GM23338 (cell line): ENCODE measurements around the gene ZBTB7C. TPM values are rescaled to one million over a fixed set of nuclear protein-coding genes. Genes with fewer than 3 reads are reported as not detected.

ENCODE experiments used
- ATAC-seq: fragments of 200-7000 bp; cut with Tn5 transposase; 3 replicates; pipeline ENCODE4 v1.9.1; 2020
- DNase-seq: peaks from one replicate; pipeline ENCODE4 v3.0.0-alpha.2; 2015; ENCODE audit warnings: low spot score
- H2AFZ ChIP-seq: fragments of 200-600 bp; sonication (generic); 2 replicates; pipeline ENCODE4 v1.8.0; 2016; ENCODE audit warnings: antibody characterized with exemption, mild to moderate bottlenecking, moderate library complexity
- H3F3A ChIP-seq: fragments of 200-600 bp; sonication (generic); replicated peaks from 2 replicates; pipeline ENCODE4 v1.8.0; 2017; ENCODE audit warnings: antibody characterized with exemption, mixed run types, low read depth
- H3K27ac ChIP-seq: fragments of 200-600 bp; sonication (generic); 2 replicates; pipeline ENCODE4 v1.6.1; 2016; ENCODE audit warnings: low read depth
- H3K27me3 ChIP-seq: fragments of 200-600 bp; sonication (generic); 2 replicates; pipeline ENCODE4 v1.8.0; 2016; ENCODE audit warnings: mild to moderate bottlenecking, mixed run types, moderate library complexity; ENCODE audit not compliant: insufficient read depth
- H3K36me3 ChIP-seq: fragments of 200-600 bp; sonication (generic); 2 replicates; pipeline ENCODE4 v1.8.0; 2016; ENCODE audit warnings: mild to moderate bottlenecking; ENCODE audit not compliant: insufficient read depth
- H3K4me1 ChIP-seq: fragments of 200-600 bp; sonication (generic); 2 replicates; pipeline ENCODE4 v1.8.0; 2016; ENCODE audit warnings: mild to moderate bottlenecking, moderate library complexity; ENCODE audit not compliant: insufficient read depth
- H3K4me2 ChIP-seq: fragments of 200-600 bp; sonication (generic); 2 replicates; pipeline ENCODE4 v1.7.1; 2017; ENCODE audit warnings: mixed run types
- H3K4me3 ChIP-seq: fragments of 200-600 bp; sonication (generic); 2 replicates; pipeline ENCODE4 v1.6.1; 2016; ENCODE audit warnings: mixed run types
- H3K79me2 ChIP-seq: fragments of 200-600 bp; sonication (generic); replicated peaks from 2 replicates; pipeline ENCODE4 v1.8.0; 2017; ENCODE audit warnings: mild to moderate bottlenecking; ENCODE audit not compliant: insufficient read depth
- H3K9me2 ChIP-seq: fragments of 200-600 bp; sonication (generic); 2 replicates; pipeline ENCODE4 v1.8.0; 2017; ENCODE audit not compliant: insufficient read depth
- H4K20me1 ChIP-seq: fragments of 200-600 bp; sonication (generic); replicated peaks from 2 replicates; pipeline ENCODE4 v1.8.0; 2017; ENCODE audit warnings: mild to moderate bottlenecking; ENCODE audit not compliant: insufficient read depth
- H3K27ac Mint-ChIP-seq: 2 replicates; pipeline ENCODE4 v1.8.0; 2020; ENCODE audit warnings: inconsistent platforms, mild to moderate bottlenecking, moderate library complexity, mixed read lengths
- H3K27me3 Mint-ChIP-seq: 3 replicates; pipeline ENCODE4 v1.8.0; 2022; ENCODE audit warnings: low read depth, mild to moderate bottlenecking, moderate library complexity, mixed read lengths, inconsistent platforms; ENCODE audit not compliant: insufficient read depth, poor library complexity
- H3K36me3 Mint-ChIP-seq: 3 replicates; pipeline ENCODE4 v1.8.0; 2021; ENCODE audit warnings: low read depth, mild to moderate bottlenecking, inconsistent platforms, moderate library complexity, mixed read lengths
- H3K4me1 Mint-ChIP-seq: 3 replicates; pipeline ENCODE4 v1.8.0; 2020; ENCODE audit warnings: mild to moderate bottlenecking, inconsistent platforms, mixed read lengths
- H3K4me3 Mint-ChIP-seq: 3 replicates; pipeline ENCODE4 v1.8.0; 2021; ENCODE audit warnings: moderate library complexity, mild to moderate bottlenecking, inconsistent platforms, mixed read lengths
- H3K9me3 Mint-ChIP-seq: 3 replicates; pipeline ENCODE4 v1.8.0; 2020; ENCODE audit warnings: moderate library complexity, mild to moderate bottlenecking, inconsistent platforms, mixed read lengths
- CREB1 ChIP-seq: fragments of 250-450 bp; sonication (Bioruptor Pico); IDR thresholded peaks from 2 replicates; pipeline ENCODE4 v1.5.0; 2020; ENCODE audit warnings: low read depth, mild to moderate bottlenecking, moderate library complexity
- CTCF ChIP-seq, 2 experiments: fragments of 200-600 bp in 1 of 2; sonication (generic) in 1 of 2; conservative IDR thresholded peaks; 2 replicates each; pipeline versions ENCODE4 v1.5.1 to v1.6.1; 2016 to 2017; ENCODE audit warnings: antibody characterized with exemption in 2 of 2, low read depth in 2 of 2, mild to moderate bottlenecking in 2 of 2, moderate library complexity in 1 of 2
- ETS1 ChIP-seq: IDR thresholded peaks from 2 replicates; pipeline ENCODE4 v1.6.1; 2016; ENCODE audit warnings: antibody characterized with exemption
- EZH2 ChIP-seq: fragments of 200-600 bp; sonication (generic); IDR thresholded peaks from one replicate; pipeline ENCODE4 v1.8.0; 2017; ENCODE audit warnings: antibody characterized with exemption, mild to moderate bottlenecking, low read depth; ENCODE audit not compliant: unreplicated experiment
- EZH2phosphoT487 ChIP-seq: fragments of 200-600 bp; sonication (generic); IDR thresholded peaks from one replicate; pipeline ENCODE4 v1.8.1; 2018; ENCODE audit warnings: antibody characterized with exemption; ENCODE audit not compliant: unreplicated experiment
- JUNB ChIP-seq: IDR thresholded peaks from one replicate; pipeline ENCODE4 v1.6.1; 2016; ENCODE audit warnings: antibody characterized with exemption; ENCODE audit not compliant: unreplicated experiment
- NANOG ChIP-seq: IDR thresholded peaks from 2 replicates; pipeline ENCODE4 v1.6.1; 2016; ENCODE audit warnings: antibody characterized with exemption, borderline replicate concordance
- POLR2AphosphoS5 ChIP-seq: IDR thresholded peaks from 2 replicates; pipeline ENCODE4 v1.6.1; 2016; ENCODE audit warnings: antibody characterized with exemption, low read depth
- REST ChIP-seq: IDR thresholded peaks from one replicate; pipeline ENCODE4 v1.6.1; 2018; ENCODE audit warnings: antibody characterized with exemption; ENCODE audit not compliant: unreplicated experiment
- STAT1 ChIP-seq: IDR thresholded peaks from one replicate; pipeline ENCODE4 v1.6.1; 2016; ENCODE audit warnings: antibody characterized with exemption; ENCODE audit not compliant: unreplicated experiment
- ZNF114 ChIP-seq: fragments of 250-450 bp; sonication (Bioruptor Pico); IDR thresholded peaks from 2 replicates; pipeline ENCODE4 v1.5.0; 2020; ENCODE audit warnings: mild to moderate bottlenecking, moderate library complexity
- ZNF331 ChIP-seq: fragments of 250-450 bp; sonication (Bioruptor Pico); IDR thresholded peaks from 2 replicates; pipeline ENCODE4 v1.5.0; 2020; ENCODE audit warnings: low read depth, mild to moderate bottlenecking, moderate library complexity
- ZNF462 ChIP-seq: fragments of 250-450 bp; sonication (Bioruptor Pico); IDR thresholded peaks from 2 replicates; pipeline ENCODE4 v1.5.0; 2020; ENCODE audit warnings: mild to moderate bottlenecking, moderate library complexity
- polyA plus RNA-seq: library from polyadenylated mRNA; unstranded; fragments of >200 nt; fragmentation: Nextera tagmentation; extraction: Ambion mirVana; gene quantifications from 2 replicates; pipeline ENCODE4 v1.2.1, GENCODE V29; 2016
- total RNA-seq: library from RNA; depleted of rRNA; stranded (reverse); fragments of >200 nt; shearing (Covaris generic); gene quantifications from 2 replicates; pipeline ENCODE4 v1.2.3, GENCODE V29; 2014

ZBTB7C gene
- total and polyA plus RNA-seq, 2 experiments from 2014 or later: 0.03 to 0.14 TPM

- peak; percentile 29; the same call in 2 of the 3 replicates for ATAC-seq
- TF ChIP-seq NANOG (no peak), CREB1 (CRISPR knock-in tag) (no peak), ETS1 (no peak), ZNF462 (CRISPR knock-in tag) (no peak), STAT1 (no peak), JUNB (no peak), EZH2phosphoT487 (no peak), EZH2 (no peak), ZNF331 (CRISPR knock-in tag) (no peak), CTCF (conservative IDR thresholded peaks at IDR 0.05; ENCODE audit: low read depth in 2 of 2) (no peak), POLR2AphosphoS5 (no peak), REST (no peak), ZNF114 (CRISPR knock-in tag) (no peak)
- Histone ChIP-seq H3F3A (no peaks in the 10 kb centered on the region), H3K9me2 (no peaks in the 10 kb centered on the region), H3K36me3 (no peaks in the 10 kb centered on the region), H3K27me3 (no peaks in the 10 kb centered on the region), H3K4me3 (no peak overlapping the region), H3K4me2 (no peak overlapping the region), H3K27ac (no peak overlapping the region), H4K20me1 (no peaks in the 10 kb centered on the region), H2AFZ (peak overlapping the region; percentile 53; the same call in 1 of the 2 replicates), H3K79me2 (no peaks in the 10 kb centered on the region), H3K4me1 (peaks cover 17% of the 10 kb centered on the region; the same call in 1 of the 2 replicates)
- DNase-seq: no peak
- peaks cover 3% of the 10 kb centered on the region for H3K9me3 Mint-ChIP-seq
- no peak overlapping the region for H3K27ac Mint-ChIP-seq
- peaks cover 29% of the 10 kb centered on the region for H3K4me1 Mint-ChIP-seq
- peaks cover 2% of the 10 kb centered on the region for H3K27me3 Mint-ChIP-seq
- no peak overlapping the region for H3K4me3 Mint-ChIP-seq
- H3K36me3 Mint-ChIP-seq: no peaks in the 10 kb centered on the region; the same call in 2 of the 3 replicates
Observed at GRCh38 chr18:47981320-47981719, 427.9 kb downstream of the ZBTB7C start.
